Caco-2 (cell line): Measurements from ENCODE around the gene CXCL16. TPM values are rescaled to one million over a fixed set of nuclear protein-coding genes. Genes with fewer than 3 reads are reported as not detected.
A peak's percentile ranks its signal among the peaks of the same experiment; 100 is the strongest.

Experiments
- BruUV-seq: library from RNA; stranded (reverse); fragments of 400-500 nt; replicated peaks from 2 replicates; lab custom pipeline; 2021; lab: Mats Ljungman, UMichigan
- CTCF ChIA-PET: fragments of 300-600 bp; sonication (Branson Sonifier 250); formaldehyde crosslinking; loops from one replicate; lab custom pipeline; 2022; ENCODE audit warnings: antibody characterized with exemption; lab: Charles Lee
- POLR2A ChIA-PET: fragments of 300-600 bp; sonication (Branson Sonifier 250); formaldehyde crosslinking; loops from one replicate; lab custom pipeline; 2022; ENCODE audit warnings: antibody characterized with exemption; lab: Charles Lee
- DNase-seq, 2 experiments: peaks; one replicate each; pipeline versions ENCODE4 v3.0.0 to v3.0.0-alpha.2; 2020 to 2022
- H3K27me3 ChIP-seq: replicated peaks from 2 replicates; pipeline ENCODE4 v1.6.0; 2011; ENCODE audit warnings: low read length; ENCODE audit not compliant: control insufficient read depth, insufficient read depth
- H3K36me3 ChIP-seq: 2 replicates; pipeline ENCODE4 v1.5.1; 2011; ENCODE audit warnings: low read length; ENCODE audit not compliant: control insufficient read depth, insufficient read depth
- H3K4me1 ChIP-seq: fragments of 250-450 bp; sonication (Bioruptor Pico); 2 replicates; pipeline ENCODE4 v1.5.1; 2020; ENCODE audit warnings: mild to moderate bottlenecking
- H3K4me3 ChIP-seq: 2 replicates; pipeline ENCODE4 v1.5.1; 2011; ENCODE audit warnings: low read depth, mild to moderate bottlenecking, control low read depth, low read length
- H3K9me3 ChIP-seq: fragments of 250-450 bp; sonication (Bioruptor Pico); 2 replicates; pipeline ENCODE4 v1.5.1; 2020; ENCODE audit warnings: mild to moderate bottlenecking, moderate library complexity
- H3K27ac Mint-ChIP-seq: one replicate; pipeline ENCODE4 v1.8.0; 2022; ENCODE audit warnings: mixed read lengths; ENCODE audit not compliant: unreplicated experiment
- H3K27me3 Mint-ChIP-seq: one replicate; pipeline ENCODE4 v1.8.0; 2022; ENCODE audit warnings: mixed read lengths; ENCODE audit not compliant: insufficient read depth, unreplicated experiment
- H3K36me3 Mint-ChIP-seq: one replicate; pipeline ENCODE4 v1.8.0; 2022; ENCODE audit warnings: mild to moderate bottlenecking, mixed read lengths; ENCODE audit not compliant: insufficient read depth, unreplicated experiment
- H3K4me1 Mint-ChIP-seq: one replicate; pipeline ENCODE4 v1.8.0; 2022; ENCODE audit warnings: low read depth, mixed read lengths; ENCODE audit not compliant: unreplicated experiment
- H3K4me3 Mint-ChIP-seq: one replicate; pipeline ENCODE4 v1.8.0; 2022; ENCODE audit warnings: mild to moderate bottlenecking, moderate library complexity, mixed read lengths; ENCODE audit not compliant: unreplicated experiment
- H3K9me3 Mint-ChIP-seq: one replicate; pipeline ENCODE4 v1.8.0; 2022; ENCODE audit warnings: mixed read lengths; ENCODE audit not compliant: unreplicated experiment
- intact Hi-C: fragments of 100-400 bp; cut with micrococcal nuclease; formaldehyde crosslinking; loops from one replicate; pipeline ENCODE4 v1.10.0; 2022; ENCODE audit not compliant: unreplicated experiment
- total RNA-seq: library from RNA; stranded (reverse); gene quantifications from 2 replicates; pipeline ENCODE4 v1.2.3, GENCODE V29; 2022
- TF ChIP-seq, protein P1 (sequence below), 2 experiments: fragments of 200-600 bp in 1 of 2; IDR thresholded peaks; 1 replicate in 1 of 2; 2 replicates in 1 of 2; pipeline versions ENCODE4 v1.5.1 to v1.8.0; 2011 to 2022; ENCODE audit warnings: antibody characterized with exemption in 1 of 2, control low read depth in 1 of 2, inconsistent platforms in 1 of 2, low read depth in 1 of 2, low read length in 1 of 2, mild to moderate bottlenecking in 1 of 2, moderate library complexity in 1 of 2; ENCODE audit not compliant: insufficient read depth in 1 of 2, severe bottlenecking in 1 of 2, unreplicated experiment in 1 of 2

CXCL16 gene
- total RNA-seq, 1 experiment from 2014 or later = 55.3 TPM

DNA sequence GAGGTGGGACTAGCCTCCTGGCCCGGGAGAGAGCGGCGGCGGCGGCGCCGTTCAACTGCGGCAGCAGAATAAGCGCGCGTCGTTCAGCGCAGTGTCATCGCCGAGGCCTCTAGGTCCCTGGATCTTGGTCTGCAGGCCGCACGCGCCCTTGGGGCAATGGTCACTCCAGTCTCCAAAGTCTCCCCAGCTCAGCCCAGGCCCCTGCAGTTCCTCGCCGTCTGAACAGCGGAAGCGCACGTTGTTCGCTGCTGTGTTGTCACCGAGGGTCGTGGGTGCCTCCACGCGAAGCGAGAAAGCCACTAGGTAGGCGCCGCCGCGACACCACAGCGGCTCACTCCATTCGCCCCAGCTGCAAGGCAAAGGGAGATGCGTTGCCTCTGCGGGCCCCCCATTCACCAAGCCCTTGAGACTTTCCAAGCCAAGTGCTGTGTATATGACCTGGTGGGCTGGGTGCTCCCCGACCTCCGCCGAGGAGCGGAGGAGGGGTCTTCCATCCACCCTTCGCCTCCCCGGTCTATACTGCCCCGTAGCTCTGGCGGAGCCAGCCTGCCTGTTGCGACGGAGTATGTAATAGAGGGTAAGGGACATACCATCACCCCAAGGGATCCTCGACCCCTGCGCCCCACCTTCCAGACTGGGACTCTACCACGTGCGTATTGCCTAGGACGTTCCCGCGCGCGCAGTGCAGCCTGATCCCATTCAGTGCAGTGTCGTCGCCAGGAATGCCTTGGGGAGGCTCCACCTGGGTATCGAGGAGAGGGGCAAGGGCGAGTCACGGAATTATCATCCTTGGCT lies 45.8 kb upstream of the CXCL16 start:
- peaks cover 12% of the 10 kb centered on the region for H3K4me1 ChIP-seq
- Mint-ChIP-seq H3K36me3 (peaks cover 16% of the 10 kb centered on the region), H3K27ac (no peak overlapping the region), H3K27me3 (no peaks in the 10 kb centered on the region), H3K4me1 (peaks cover under 1% of the 10 kb centered on the region), H3K9me3 (no peaks in the 10 kb centered on the region), H3K4me3 (no peak overlapping the region)
- no TSS peak for BruUV-seq
- CTCF ChIA-PET = no interaction called here
- H3K9me3 ChIP-seq = no peaks in the 10 kb centered on the region
- POLR2A ChIA-PET = interaction anchor here (0.5 kb wide), 1 partner anchor 54 kb away, joined by 7 read pairs; no protein-coding TSS in a partner anchor
- H3K36me3 ChIP-seq = no peaks in the 10 kb centered on the region
- H3K27me3 ChIP-seq = no peaks in the 10 kb centered on the region
- H3K4me3 ChIP-seq = no peak overlapping the region
- DNase-seq = no peak
- TF ChIP-seq, protein P1, sequence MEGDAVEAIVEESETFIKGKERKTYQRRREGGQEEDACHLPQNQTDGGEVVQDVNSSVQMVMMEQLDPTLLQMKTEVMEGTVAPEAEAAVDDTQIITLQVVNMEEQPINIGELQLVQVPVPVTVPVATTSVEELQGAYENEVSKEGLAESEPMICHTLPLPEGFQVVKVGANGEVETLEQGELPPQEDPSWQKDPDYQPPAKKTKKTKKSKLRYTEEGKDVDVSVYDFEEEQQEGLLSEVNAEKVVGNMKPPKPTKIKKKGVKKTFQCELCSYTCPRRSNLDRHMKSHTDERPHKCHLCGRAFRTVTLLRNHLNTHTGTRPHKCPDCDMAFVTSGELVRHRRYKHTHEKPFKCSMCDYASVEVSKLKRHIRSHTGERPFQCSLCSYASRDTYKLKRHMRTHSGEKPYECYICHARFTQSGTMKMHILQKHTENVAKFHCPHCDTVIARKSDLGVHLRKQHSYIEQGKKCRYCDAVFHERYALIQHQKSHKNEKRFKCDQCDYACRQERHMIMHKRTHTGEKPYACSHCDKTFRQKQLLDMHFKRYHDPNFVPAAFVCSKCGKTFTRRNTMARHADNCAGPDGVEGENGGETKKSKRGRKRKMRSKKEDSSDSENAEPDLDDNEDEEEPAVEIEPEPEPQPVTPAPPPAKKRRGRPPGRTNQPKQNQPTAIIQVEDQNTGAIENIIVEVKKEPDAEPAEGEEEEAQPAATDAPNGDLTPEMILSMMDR (IDR thresholded peaks at IDR 0.05; ENCODE audit: insufficient read depth in 1 of 2, low read depth in 1 of 2, low read length in 1 of 2, severe bottlenecking in 1 of 2, unreplicated experiment in 1 of 2) = no peak
- intact Hi-C loops = no loop called here

DNA sequence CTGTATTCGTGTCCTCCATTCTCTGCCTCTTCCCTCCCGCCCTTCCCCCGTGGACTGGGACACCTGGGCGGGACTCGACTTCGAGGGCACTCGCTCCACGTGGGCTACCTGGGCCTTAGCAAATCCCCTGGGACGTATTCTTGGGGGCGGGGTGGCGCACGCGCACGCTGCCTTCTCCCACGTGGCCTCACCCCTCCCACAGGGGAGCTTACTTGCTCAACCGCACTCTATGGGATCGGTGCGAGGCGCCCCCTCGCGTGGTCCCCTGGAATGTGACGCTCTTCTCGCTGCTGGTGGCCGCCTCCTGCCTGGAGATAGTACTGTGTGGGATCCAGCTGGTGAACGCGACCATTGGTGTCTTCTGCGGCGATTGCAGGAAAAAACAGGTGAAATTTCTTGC lies 42.9 kb upstream of the CXCL16 start:
- H3K9me3 Mint-ChIP-seq = no peaks in the 10 kb centered on the region
- no TSS peak for BruUV-seq
- ChIA-PET CTCF (interaction anchor here (0.9 kb wide), 1 partner anchor 73 kb away, joined by 3 read pairs; the partner anchor contains the start of gene ARRB2), POLR2A (no interaction called here)
- H3K4me1 Mint-ChIP-seq = peaks cover 6% of the 10 kb centered on the region
- H3K27me3 Mint-ChIP-seq = no peaks in the 10 kb centered on the region
- TF ChIP-seq, protein P1 (IDR thresholded peaks at IDR 0.05; ENCODE audit: insufficient read depth in 1 of 2, low read depth in 1 of 2, low read length in 1 of 2, severe bottlenecking in 1 of 2, unreplicated experiment in 1 of 2) = no peak
- H3K4me3 Mint-ChIP-seq = no peak overlapping the region
- DNase-seq = no peak
- intact Hi-C loops = no loop called here
- H3K27me3 ChIP-seq = no peaks in the 10 kb centered on the region
- no peak overlapping the region for H3K4me3 ChIP-seq
- no peaks in the 10 kb centered on the region for H3K36me3 ChIP-seq
- H3K27ac Mint-ChIP-seq = no peak overlapping the region
- H3K9me3 ChIP-seq = no peaks in the 10 kb centered on the region
- peaks cover 5% of the 10 kb centered on the region for H3K36me3 Mint-ChIP-seq
- peaks cover 31% of the 10 kb centered on the region for H3K4me1 ChIP-seq

DNA sequence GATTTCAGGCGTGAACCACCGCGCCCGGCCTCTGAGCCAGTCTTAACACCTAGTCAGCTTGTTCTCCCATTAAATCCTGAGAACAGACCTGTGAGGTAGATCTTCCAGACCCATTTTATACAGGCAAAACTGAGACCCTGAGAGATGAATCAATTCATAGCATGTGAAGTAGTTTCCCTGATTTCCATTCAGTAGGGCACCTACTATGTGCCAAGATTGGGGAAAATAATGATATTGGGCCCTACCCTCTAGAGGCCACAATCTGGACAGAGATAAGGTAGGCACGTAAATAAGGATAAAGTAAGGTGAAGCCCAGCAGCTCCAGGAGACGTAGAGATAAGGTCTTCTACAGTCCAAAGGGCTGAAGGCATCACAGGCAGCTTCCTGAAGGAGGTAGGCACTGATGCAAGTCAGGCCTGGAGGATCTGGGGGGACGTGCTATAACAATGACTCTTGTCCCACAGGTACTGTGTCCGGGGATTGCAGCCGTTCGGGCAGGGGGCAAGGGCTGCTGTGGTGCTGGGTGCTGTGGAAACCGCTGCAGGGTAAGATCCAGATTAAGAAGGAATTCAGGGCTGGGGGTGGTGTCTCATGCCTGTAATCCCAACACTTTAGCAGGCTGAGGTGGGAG lies 40.7 kb upstream of the CXCL16 start:
- intact Hi-C loops = no loop called here
- Histone ChIP-seq H3K36me3 (no peaks in the 10 kb centered on the region), H3K4me1 (peaks cover 31% of the 10 kb centered on the region), H3K9me3 (no peaks in the 10 kb centered on the region), H3K27me3 (no peaks in the 10 kb centered on the region), H3K4me3 (no peak overlapping the region)
- Mint-ChIP-seq H3K4me3 (no peak overlapping the region), H3K27ac (peak overlapping the region; percentile 32), H3K4me1 (peaks cover 6% of the 10 kb centered on the region), H3K27me3 (no peaks in the 10 kb centered on the region), H3K9me3 (no peaks in the 10 kb centered on the region), H3K36me3 (peaks cover 5% of the 10 kb centered on the region)
- peak in 1 of 2 experiments; percentile 61 for DNase-seq
- no TSS peak for BruUV-seq
- TF ChIP-seq, protein P1 (IDR thresholded peaks at IDR 0.05; ENCODE audit: insufficient read depth in 1 of 2, low read depth in 1 of 2, low read length in 1 of 2, severe bottlenecking in 1 of 2, unreplicated experiment in 1 of 2) = no peak
- ChIA-PET POLR2A (interaction anchor here (0.6 kb wide), 2 partner anchors 16 to 45 kb away, joined by 3 to 10 read pairs; partner anchors contain the start of gene PSMB6), CTCF (interaction anchor here (3.1 kb wide), 1 partner anchor 9 kb away, joined by 29 read pairs; the partner anchor contains the start of gene GLTPD2)
